Left ventricle myocardium inferior (tissue), 1 donor: ENCODE results near the gene ADAMTSL1. TPM values are rescaled to one million over a fixed set of nuclear protein-coding genes. Genes with fewer than 3 reads are reported as not detected.

ENCODE experiments used
- DNase-seq: peaks from one replicate; pipeline ENCODE4 v3.0.0-alpha.2; 2020
- H3K27ac ChIP-seq: fragments of 200-600 bp; replicated peaks from 2 replicates; pipeline ENCODE4 v1.8.0; 2021
- H3K27me3 ChIP-seq: fragments of 200-600 bp; 2 replicates; pipeline ENCODE4 v1.8.0; 2021; ENCODE audit warnings: low read depth
- H3K36me3 ChIP-seq: fragments of 200-600 bp; 2 replicates; pipeline ENCODE4 v1.8.0; 2021
- H3K4me1 ChIP-seq: fragments of 200-600 bp; 2 replicates; pipeline ENCODE4 v1.8.0; 2021
- H3K4me3 ChIP-seq: fragments of 200-600 bp; 2 replicates; pipeline ENCODE4 v1.8.0; 2021; ENCODE audit warnings: mild to moderate bottlenecking, moderate library complexity
- H3K9me3 ChIP-seq: fragments of 200-600 bp; replicated peaks from 2 replicates; pipeline ENCODE4 v1.8.0; 2021
- CTCF ChIP-seq: fragments of 200-600 bp; IDR thresholded peaks from 2 replicates; pipeline ENCODE4 v1.8.0; 2021; ENCODE audit warnings: antibody characterized with exemption, mild to moderate bottlenecking, borderline replicate concordance
- intact Hi-C: fragments of 100-400 bp; cut with micrococcal nuclease; formaldehyde crosslinking; loops from one replicate; pipeline ENCODE4 v1.11.0; 2022
- total RNA-seq: library from RNA; stranded (reverse); fragmentation: NEBNext Ultra II Directional; extraction: Animal tissue kit (Norgen Biotek cat#: 25700); gene quantifications from one replicate; pipeline ENCODE4 v1.2.1, GENCODE V29; 2021
- donor health status: DM: no; HTN: yes; CAD: no; lungs with severe emphysema.

The ADAMTSL1 gene
- total RNA-seq, 1 donor from 2014 or later, result 1.7 TPM

GRCh38 chr9:18433620-18434019, 40.3 kb upstream of the ADAMTSL1 start:
- intact Hi-C loops, result no loop called here
- Histone ChIP-seq H3K36me3 (no peaks in the 10 kb centered on the region), H3K4me3 (no peak overlapping the region), H3K27ac (no peak overlapping the region), H3K4me1 (peaks cover 19% of the 10 kb centered on the region), H3K9me3 (no peaks in the 10 kb centered on the region), H3K27me3 (no peaks in the 10 kb centered on the region)
- no peak for TF ChIP-seq CTCF
- no peak for DNase-seq

- H3K27me3 ChIP-seq, result no peaks in the 10 kb centered on the region
- no peaks in the 10 kb centered on the region for H3K36me3 ChIP-seq
- DNase-seq, result peak; percentile 48
- peak overlapping the region; percentile 81 for H3K27ac ChIP-seq
- peaks cover 27% of the 10 kb centered on the region for H3K4me1 ChIP-seq
- no peak for TF ChIP-seq CTCF
- peak overlapping the region; percentile 64 for H3K4me3 ChIP-seq
- H3K9me3 ChIP-seq, result no peaks in the 10 kb centered on the region
- intact Hi-C loops, result no loop called here
Measured at GRCh38 chr9:18437315-18438201, 36.4 kb upstream of the ADAMTSL1 start.

DNA sequence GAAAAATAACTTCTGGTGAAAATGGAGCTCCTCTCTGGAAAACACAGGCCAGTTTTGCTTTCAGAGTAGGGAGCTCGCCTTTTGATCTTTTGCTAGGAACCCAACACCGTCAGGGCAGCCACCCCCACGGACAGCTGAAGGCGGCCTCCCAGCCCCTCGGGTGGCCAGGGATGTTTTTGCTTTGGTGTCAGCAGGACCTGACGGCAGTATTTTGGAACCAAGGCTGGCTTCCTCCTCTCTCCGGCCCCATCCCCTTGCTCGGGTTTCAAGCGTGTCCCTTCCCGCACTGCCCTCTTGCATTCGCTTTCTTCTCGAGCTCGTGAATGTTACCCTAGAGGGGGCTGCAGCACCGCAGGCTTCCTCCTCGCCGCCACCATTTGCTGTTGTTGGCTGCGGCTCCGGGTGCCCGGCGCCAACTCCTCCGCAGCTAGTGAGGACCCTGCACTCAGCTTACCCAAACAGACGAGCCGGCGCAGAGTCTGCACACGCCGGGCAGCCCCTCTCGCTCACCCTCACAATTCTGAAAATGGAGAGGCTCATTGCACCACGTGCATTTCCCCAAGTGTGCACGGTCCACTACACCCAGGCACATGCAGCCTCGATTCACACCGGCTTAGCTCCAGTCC, 35.5 kb upstream of the ADAMTSL1 start:
- intact Hi-C loops, result no loop called here
- Histone ChIP-seq H3K27ac (peak overlapping the region; percentile 81), H3K4me1 (peaks cover 30% of the 10 kb centered on the region), H3K4me3 (peak overlapping the region; percentile 64), H3K27me3 (no peaks in the 10 kb centered on the region), H3K9me3 (no peaks in the 10 kb centered on the region), H3K36me3 (no peaks in the 10 kb centered on the region)
- peak; percentile 38 for DNase-seq
- peak; percentile 47 for TF ChIP-seq CTCF

DNA sequence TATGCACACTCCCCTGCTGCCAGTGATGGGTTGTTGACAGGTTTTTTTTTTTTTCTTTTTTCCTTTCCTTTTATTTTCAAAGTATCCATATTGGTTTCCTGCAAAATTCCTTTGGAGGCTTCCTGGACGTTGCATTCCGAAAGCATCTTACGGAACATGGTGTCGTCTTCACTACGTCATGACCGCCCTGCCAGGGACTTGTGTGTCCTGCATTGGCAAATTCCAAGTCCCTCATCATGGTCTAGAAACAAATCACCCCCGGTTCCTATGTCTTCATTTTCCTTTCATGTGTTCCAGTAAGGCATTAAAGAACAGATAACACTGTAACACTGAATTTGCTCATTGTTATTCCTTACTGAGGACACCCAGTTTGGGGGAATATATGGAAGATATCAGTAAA, 35.0 kb upstream of the ADAMTSL1 start:
- no peak for DNase-seq
- no peaks in the 10 kb centered on the region for H3K27me3 ChIP-seq
- H3K4me1 ChIP-seq, result peaks cover 30% of the 10 kb centered on the region
- no peaks in the 10 kb centered on the region for H3K36me3 ChIP-seq
- TF ChIP-seq CTCF, result no peak
- no peaks in the 10 kb centered on the region for H3K9me3 ChIP-seq
- peak overlapping the region; percentile 81 for H3K27ac ChIP-seq
- peak overlapping the region; percentile 64 for H3K4me3 ChIP-seq
- intact Hi-C loops, result no loop called here

GRCh38 chr9:18441261-18441660, 32.7 kb upstream of the ADAMTSL1 start:
- Histone ChIP-seq H3K4me1 (peaks cover 30% of the 10 kb centered on the region), H3K4me3 (no peak overlapping the region), H3K9me3 (no peaks in the 10 kb centered on the region), H3K27me3 (no peaks in the 10 kb centered on the region), H3K36me3 (no peaks in the 10 kb centered on the region), H3K27ac (no peak overlapping the region)
- no peak for DNase-seq
- TF ChIP-seq CTCF, result no peak
- intact Hi-C loops, result loop anchor here (5.0 kb wide), 1 partner anchor 184 kb away; no protein-coding TSS in a partner anchor
